ENCODE measurements around the gene ARPC2. TPM values are rescaled to one million over a fixed set of nuclear protein-coding genes. Genes with fewer than 3 reads are reported as not detected.

ARPC2 gene
- total RNA-seq, 1 donor from 2014 or later, result 639 TPM

- DNase-seq (ENCODE audit: low spot score), result no peak
- Mint-ChIP-seq H3K4me3 (ENCODE audit: low read depth) (peak overlapping the region; percentile 89), H3K4me1 (ENCODE audit: low read depth) (peaks cover 56% of the 10 kb centered on the region), H3K27ac (peak overlapping the region; percentile 95), H3K27me3 (ENCODE audit: low read depth) (no peaks in the 10 kb centered on the region), H3K36me3 (ENCODE audit: low read depth) (peaks cover 75% of the 10 kb centered on the region), H3K9me3 (no peaks in the 10 kb centered on the region)
- intact Hi-C loops (cut with micrococcal nuclease), result loop anchor here (2.0 to 5.0 kb wide), 3 partner anchors 37 to 1167 kb away; partner anchors contain the start of gene DNPEP
These were observed 2.9 kb downstream of the ARPC2 start for GRCh38 chr2:218219934-218220333.

- Mint-ChIP-seq H3K27ac (peak overlapping the region; percentile 95), H3K4me3 (ENCODE audit: low read depth) (peak overlapping the region; percentile 89), H3K27me3 (ENCODE audit: low read depth) (no peaks in the 10 kb centered on the region), H3K4me1 (ENCODE audit: low read depth) (peaks cover 66% of the 10 kb centered on the region), H3K9me3 (no peaks in the 10 kb centered on the region), H3K36me3 (ENCODE audit: low read depth) (peaks cover 86% of the 10 kb centered on the region)
- intact Hi-C loops (cut with micrococcal nuclease), result no loop called here
- no peak for DNase-seq (ENCODE audit: low spot score)
These were observed 4.0 kb downstream of the ARPC2 start for GRCh38 chr2:218221000-218221399.

- no peaks in the 10 kb centered on the region for H3K27me3 Mint-ChIP-seq (ENCODE audit: low read depth)
- peaks cover 94% of the 10 kb centered on the region for H3K36me3 Mint-ChIP-seq (ENCODE audit: low read depth)
- peak overlapping the region; percentile 55 for H3K4me3 Mint-ChIP-seq (ENCODE audit: low read depth)
- H3K27ac Mint-ChIP-seq, result peak overlapping the region; percentile 61
- peaks cover 71% of the 10 kb centered on the region for H3K4me1 Mint-ChIP-seq (ENCODE audit: low read depth)
- DNase-seq (ENCODE audit: low spot score), result no peak
- intact Hi-C loops (cut with micrococcal nuclease), result no loop called here
- H3K9me3 Mint-ChIP-seq, result no peaks in the 10 kb centered on the region
These were observed 6.1 kb downstream of the ARPC2 start for GRCh38 chr2:218223046-218223445.

- H3K27me3 Mint-ChIP-seq (ENCODE audit: low read depth), result no peaks in the 10 kb centered on the region
- intact Hi-C loops (cut with micrococcal nuclease), result no loop called here
- peaks cover 83% of the 10 kb centered on the region for H3K4me1 Mint-ChIP-seq (ENCODE audit: low read depth)
These were observed 7.2 kb downstream of the ARPC2 start for GRCh38 chr2:218224186-218224585.

GRCh38 chr2:218226903-218227302 lies 9.9 kb downstream of the ARPC2 start:
- Mint-ChIP-seq H3K27me3 (ENCODE audit: low read depth) (no peaks in the 10 kb centered on the region), H3K9me3 (no peaks in the 10 kb centered on the region), H3K4me3 (ENCODE audit: low read depth) (peak overlapping the region; percentile 33), H3K4me1 (ENCODE audit: low read depth) (peaks cover 73% of the 10 kb centered on the region), H3K36me3 (ENCODE audit: low read depth) (peaks cover 91% of the 10 kb centered on the region), H3K27ac (peak overlapping the region; percentile 68)
- no peak for DNase-seq (ENCODE audit: low spot score)
- intact Hi-C loops (cut with micrococcal nuclease), result loop anchor here (5.0 kb wide), 1 partner anchor 670 kb away; no protein-coding TSS in a partner anchor

More at GRCh38 chr2:218224186-218224585, 7.2 kb downstream of the ARPC2 start:
- H3K27ac Mint-ChIP-seq, result peak overlapping the region; percentile 68
- peaks cover 93% of the 10 kb centered on the region for H3K36me3 Mint-ChIP-seq (ENCODE audit: low read depth)
- H3K9me3 Mint-ChIP-seq, result no peaks in the 10 kb centered on the region
- H3K4me3 Mint-ChIP-seq (ENCODE audit: low read depth), result peak overlapping the region; percentile 48
- no peak for DNase-seq (ENCODE audit: low spot score)

GRCh38 chr2:218228366-218229090 lies 11.5 kb downstream of the ARPC2 start:
- no peak for DNase-seq (ENCODE audit: low spot score)
- Mint-ChIP-seq H3K36me3 (ENCODE audit: low read depth) (peaks cover 91% of the 10 kb centered on the region), H3K9me3 (no peaks in the 10 kb centered on the region), H3K27me3 (ENCODE audit: low read depth) (no peaks in the 10 kb centered on the region), H3K27ac (peak overlapping the region; percentile 85), H3K4me3 (ENCODE audit: low read depth) (peak overlapping the region; percentile 47), H3K4me1 (ENCODE audit: low read depth) (peaks cover 62% of the 10 kb centered on the region)
- intact Hi-C loops (cut with micrococcal nuclease), result loop anchor here (1.0 to 5.0 kb wide), 3 partner anchors 10 to 669 kb away; no protein-coding TSS in a partner anchor

GRCh38 chr2:218229239-218229638 lies 12.2 kb downstream of the ARPC2 start:
- peak; percentile 38 for DNase-seq (ENCODE audit: low spot score)
- intact Hi-C loops (cut with micrococcal nuclease), result loop anchor here (1.0 to 5.0 kb wide), 3 partner anchors 11 to 668 kb away; no protein-coding TSS in a partner anchor
- H3K27ac Mint-ChIP-seq, result peak overlapping the region; percentile 85
- no peaks in the 10 kb centered on the region for H3K27me3 Mint-ChIP-seq (ENCODE audit: low read depth)
- H3K36me3 Mint-ChIP-seq (ENCODE audit: low read depth), result peaks cover 91% of the 10 kb centered on the region
- H3K4me1 Mint-ChIP-seq (ENCODE audit: low read depth), result peaks cover 59% of the 10 kb centered on the region
- H3K4me3 Mint-ChIP-seq (ENCODE audit: low read depth), result peak overlapping the region; percentile 47
- H3K9me3 Mint-ChIP-seq, result no peaks in the 10 kb centered on the region

- Mint-ChIP-seq H3K27ac (peak overlapping the region; percentile 89), H3K36me3 (ENCODE audit: low read depth) (peaks cover 91% of the 10 kb centered on the region), H3K9me3 (no peaks in the 10 kb centered on the region), H3K4me3 (ENCODE audit: low read depth) (peak overlapping the region; percentile 17), H3K4me1 (ENCODE audit: low read depth) (peaks cover 53% of the 10 kb centered on the region), H3K27me3 (ENCODE audit: low read depth) (no peaks in the 10 kb centered on the region)
- no peak for DNase-seq (ENCODE audit: low spot score)
- intact Hi-C loops (cut with micrococcal nuclease), result loop anchor here (1.0 to 5.0 kb wide), 3 partner anchors 12 to 667 kb away; no protein-coding TSS in a partner anchor
These were observed 12.9 kb downstream of the ARPC2 start for GRCh38 chr2:218229851-218230250.

- Mint-ChIP-seq H3K4me3 (ENCODE audit: low read depth) (peak overlapping the region; percentile 54), H3K27me3 (ENCODE audit: low read depth) (no peaks in the 10 kb centered on the region), H3K36me3 (ENCODE audit: low read depth) (peaks cover 91% of the 10 kb centered on the region), H3K4me1 (ENCODE audit: low read depth) (peaks cover 43% of the 10 kb centered on the region), H3K27ac (peak overlapping the region; percentile 89), H3K9me3 (no peaks in the 10 kb centered on the region)
- intact Hi-C loops (cut with micrococcal nuclease), result loop anchor here (1.0 kb wide), 1 partner anchor 39 kb away; the partner anchor contains the start of genes AAMP and PNKD
- no peak for DNase-seq (ENCODE audit: low spot score)
These were observed 13.9 kb downstream of the ARPC2 start for GRCh38 chr2:218230882-218231281.

- intact Hi-C loops (cut with micrococcal nuclease), result no loop called here
- Mint-ChIP-seq H3K36me3 (ENCODE audit: low read depth) (peaks cover 90% of the 10 kb centered on the region), H3K4me1 (ENCODE audit: low read depth) (peaks cover 28% of the 10 kb centered on the region), H3K4me3 (ENCODE audit: low read depth) (no peak overlapping the region), H3K9me3 (no peaks in the 10 kb centered on the region), H3K27ac (no peak overlapping the region), H3K27me3 (ENCODE audit: low read depth) (no peaks in the 10 kb centered on the region)
- DNase-seq (ENCODE audit: low spot score), result no peak
These were observed 16.6 kb downstream of the ARPC2 start for GRCh38 chr2:218233543-218233942.

- peaks cover 22% of the 10 kb centered on the region for H3K4me1 Mint-ChIP-seq (ENCODE audit: low read depth)
- H3K9me3 Mint-ChIP-seq, result no peaks in the 10 kb centered on the region
- H3K36me3 Mint-ChIP-seq (ENCODE audit: low read depth), result peaks cover 92% of the 10 kb centered on the region
- intact Hi-C loops (cut with micrococcal nuclease), result no loop called here
- H3K27ac Mint-ChIP-seq, result no peak overlapping the region
- H3K4me3 Mint-ChIP-seq (ENCODE audit: low read depth), result no peak overlapping the region
- H3K27me3 Mint-ChIP-seq (ENCODE audit: low read depth), result no peaks in the 10 kb centered on the region
- no peak for DNase-seq (ENCODE audit: low spot score)
These were observed 17.5 kb downstream of the ARPC2 start for GRCh38 chr2:218234521-218234920.

- DNase-seq (ENCODE audit: low spot score), result no peak
- Mint-ChIP-seq H3K4me3 (ENCODE audit: low read depth) (no peak overlapping the region), H3K9me3 (no peaks in the 10 kb centered on the region), H3K4me1 (ENCODE audit: low read depth) (peaks cover 22% of the 10 kb centered on the region), H3K27me3 (ENCODE audit: low read depth) (no peaks in the 10 kb centered on the region), H3K36me3 (ENCODE audit: low read depth) (peaks cover 94% of the 10 kb centered on the region), H3K27ac (no peak overlapping the region)
- intact Hi-C loops (cut with micrococcal nuclease), result no loop called here
These were observed 18.0 kb downstream of the ARPC2 start for GRCh38 chr2:218235017-218235416.

- peaks cover 94% of the 10 kb centered on the region for H3K36me3 Mint-ChIP-seq (ENCODE audit: low read depth)
These were observed 19.8 kb downstream of the ARPC2 start for GRCh38 chr2:218236829-218237228.

More at GRCh38 chr2:218236829-218237228, 19.8 kb downstream of the ARPC2 start:
- Mint-ChIP-seq H3K27me3 (ENCODE audit: low read depth) (no peaks in the 10 kb centered on the region), H3K4me3 (ENCODE audit: low read depth) (no peak overlapping the region), H3K4me1 (ENCODE audit: low read depth) (peaks cover 14% of the 10 kb centered on the region), H3K27ac (no peak overlapping the region), H3K9me3 (no peaks in the 10 kb centered on the region)
- intact Hi-C loops (cut with micrococcal nuclease), result no loop called here
- DNase-seq (ENCODE audit: low spot score), result no peak
